Measurements from ENCODE around the gene IFNAR1. TPM values are rescaled to one million over a fixed set of nuclear protein-coding genes. Genes with fewer than 3 reads are reported as not detected.

The IFNAR1 gene
- total and polyA plus RNA-seq, 2 donors (not counting 3 experiments of a cell fraction or from before 2014, with no cell fraction given) = 16.2 to 47.8 TPM

DNA sequence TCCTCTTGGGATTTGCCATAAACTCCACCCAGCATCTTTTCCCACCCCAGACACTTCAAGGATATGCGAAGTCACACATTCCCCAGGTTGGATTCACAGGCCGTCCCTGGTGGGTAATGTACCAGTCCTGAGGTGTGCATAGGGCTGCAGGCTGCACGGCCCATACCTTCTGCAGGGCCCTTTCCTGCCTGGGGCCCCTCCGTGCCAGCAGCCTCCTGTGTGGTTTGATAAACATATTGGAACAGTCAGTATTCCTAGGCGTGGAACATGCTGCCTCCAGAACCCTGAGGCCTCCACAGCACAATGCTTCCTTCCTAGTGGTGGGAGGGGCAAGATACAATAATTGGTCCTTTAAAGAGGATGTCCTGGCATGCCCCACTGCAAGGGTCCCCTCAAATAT is 32.0 kb upstream of the IFNAR1 start:
- FAIRE-seq (no peak), DNase-seq (ENCODE audit: low read depth, low spot score) (no peak)
- Histone ChIP-seq H3K27me3 (ENCODE audit: control insufficient read depth in 2 of 2, insufficient read depth in 2 of 2, low read length in 2 of 2) (no peaks in the 10 kb centered on the region), H3K27ac (ENCODE audit: insufficient read depth, low read depth, low read length) (no peak overlapping the region), H3K4me3 (replicated peaks in 1 of 3; ENCODE audit: insufficient read depth in 1 of 3, low read depth in 1 of 3, low read length in 3 of 3) (no peak overlapping the region), H3K36me3 (ENCODE audit: control insufficient read depth in 2 of 2, extremely low read depth in 1 of 2, insufficient read depth in 2 of 2, low read length in 2 of 2) (peaks cover 0 to 5% of the 10 kb centered on the region in 2 experiments), H2AFZ (ENCODE audit: low read depth, low read length) (no peak overlapping the region), H3K9me3 (replicated peaks; ENCODE audit: control insufficient read depth, insufficient read depth, low read length) (no peaks in the 10 kb centered on the region), H4K20me1 (replicated peaks; ENCODE audit: control insufficient read depth, extremely low read depth, insufficient read depth, low read length) (no peaks in the 10 kb centered on the region), H3K9me1 (replicated peaks; ENCODE audit: control insufficient read depth, extremely low read depth, insufficient read depth, low read length) (no peaks in the 10 kb centered on the region), H3K4me1 (ENCODE audit: control insufficient read depth, extremely low read depth, insufficient read depth, low read length) (peaks cover 17% of the 10 kb centered on the region), H3K79me2 (ENCODE audit: control insufficient read depth, insufficient read depth, low read length) (no peaks in the 10 kb centered on the region), H3K9ac (replicated peaks; ENCODE audit: extremely low read depth, insufficient read depth, low read length) (no peak overlapping the region), H3K4me2 (ENCODE audit: insufficient read depth, low read length) (no peak overlapping the region)
- POLR2A ChIA-PET = no interaction called here
- TF ChIP-seq POLR2AphosphoS5 (IDR thresholded peaks at IDR 0.05; ENCODE audit: insufficient read depth, low read depth, low read length) = no peak
- TF ChIP-seq JUN (IDR thresholded peaks at IDR 0.05; ENCODE audit: borderline replicate concordance, insufficient read depth, insufficient read length, low read depth) = no peak
- TF ChIP-seq POLR2A (IDR thresholded peaks at IDR 0.05; ENCODE audit: low read depth, low read length) = no peak
- TF ChIP-seq, protein P1, sequence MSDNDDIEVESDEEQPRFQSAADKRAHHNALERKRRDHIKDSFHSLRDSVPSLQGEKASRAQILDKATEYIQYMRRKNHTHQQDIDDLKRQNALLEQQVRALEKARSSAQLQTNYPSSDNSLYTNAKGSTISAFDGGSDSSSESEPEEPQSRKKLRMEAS (IDR thresholded peaks at IDR 0.05; ENCODE audit: insufficient read depth, insufficient read length) = no peak
- TF ChIP-seq GATA2 (IDR thresholded peaks at IDR 0.05; ENCODE audit: insufficient read depth, insufficient read length, low read depth, low read length) = no peak
- TF ChIP-seq EZH2 (IDR thresholded peaks at IDR 0.05; ENCODE audit: borderline replicate concordance, low read depth, low read length, severe bottlenecking) = no peak
- TF ChIP-seq FOS (IDR thresholded peaks at IDR 0.05; ENCODE audit: borderline replicate concordance, insufficient read depth, low read length) = no peak
- CTCF ChIA-PET = no interaction called here
- BruUV-seq (replicated peaks) = no TSS peak
- intact Hi-C loops (cut with micrococcal nuclease) (no loop called here), dilution Hi-C loops (cut with MboI; ENCODE audit: extremely low pct_ligation_motif_present, low sequenced_read_pairs) (no loop called here)

DNA sequence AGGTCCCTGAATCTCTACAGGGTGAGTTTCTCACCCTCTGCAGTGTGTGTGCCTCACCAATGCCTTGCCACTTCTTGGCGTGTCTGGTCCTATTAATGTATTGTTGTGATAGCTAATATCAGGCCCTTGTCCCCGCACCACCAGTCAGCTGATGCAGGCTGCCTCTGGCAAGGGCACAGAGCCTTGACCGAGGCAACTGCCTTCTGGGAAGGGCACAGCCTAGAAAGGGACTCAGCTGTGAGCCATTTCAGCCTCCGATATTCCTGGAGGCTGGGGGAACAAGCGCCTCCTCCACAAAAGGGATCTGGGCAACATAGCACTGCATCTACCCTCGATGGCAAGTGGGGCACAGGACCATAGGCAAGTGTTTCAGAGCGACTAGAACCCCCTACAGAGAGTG is 31.6 kb upstream of the IFNAR1 start:
- Histone ChIP-seq H3K9me3 (replicated peaks; ENCODE audit: control insufficient read depth, insufficient read depth, low read length) (no peaks in the 10 kb centered on the region), H3K4me2 (ENCODE audit: insufficient read depth, low read length) (no peak overlapping the region), H3K9me1 (replicated peaks; ENCODE audit: control insufficient read depth, extremely low read depth, insufficient read depth, low read length) (no peaks in the 10 kb centered on the region), H3K27ac (ENCODE audit: insufficient read depth, low read depth, low read length) (no peak overlapping the region), H3K27me3 (ENCODE audit: control insufficient read depth in 2 of 2, insufficient read depth in 2 of 2, low read length in 2 of 2) (no peaks in the 10 kb centered on the region), H3K4me3 (replicated peaks in 1 of 3; ENCODE audit: insufficient read depth in 1 of 3, low read depth in 1 of 3, low read length in 3 of 3) (no peak overlapping the region), H3K9ac (replicated peaks; ENCODE audit: extremely low read depth, insufficient read depth, low read length) (no peak overlapping the region), H3K79me2 (ENCODE audit: control insufficient read depth, insufficient read depth, low read length) (no peaks in the 10 kb centered on the region), H4K20me1 (replicated peaks; ENCODE audit: control insufficient read depth, extremely low read depth, insufficient read depth, low read length) (no peaks in the 10 kb centered on the region), H3K36me3 (ENCODE audit: control insufficient read depth in 2 of 2, extremely low read depth in 1 of 2, insufficient read depth in 2 of 2, low read length in 2 of 2) (peaks cover 0 to 5% of the 10 kb centered on the region in 2 experiments), H2AFZ (ENCODE audit: low read depth, low read length) (no peak overlapping the region), H3K4me1 (ENCODE audit: control insufficient read depth, extremely low read depth, insufficient read depth, low read length) (peaks cover 13% of the 10 kb centered on the region)
- POLR2A ChIA-PET = no interaction called here
- FAIRE-seq (no peak), DNase-seq (ENCODE audit: low read depth, low spot score) (no peak)
- dilution Hi-C loops (cut with MboI; ENCODE audit: extremely low pct_ligation_motif_present, low sequenced_read_pairs) (no loop called here), intact Hi-C loops (cut with micrococcal nuclease) (no loop called here)
- BruUV-seq (replicated peaks) = no TSS peak
- CTCF ChIA-PET = no interaction called here
- no peak for TF ChIP-seq FOS (IDR thresholded peaks at IDR 0.05; ENCODE audit: borderline replicate concordance, insufficient read depth, low read length)
- TF ChIP-seq POLR2A (IDR thresholded peaks at IDR 0.05; ENCODE audit: low read depth, low read length) = no peak
- TF ChIP-seq JUN (IDR thresholded peaks at IDR 0.05; ENCODE audit: borderline replicate concordance, insufficient read depth, insufficient read length, low read depth) = no peak
- TF ChIP-seq, protein P1 (IDR thresholded peaks at IDR 0.05; ENCODE audit: insufficient read depth, insufficient read length) = no peak
- no peak for TF ChIP-seq GATA2 (IDR thresholded peaks at IDR 0.05; ENCODE audit: insufficient read depth, insufficient read length, low read depth, low read length)
- no peak for TF ChIP-seq EZH2 (IDR thresholded peaks at IDR 0.05; ENCODE audit: borderline replicate concordance, low read depth, low read length, severe bottlenecking)
- TF ChIP-seq, protein P2, sequence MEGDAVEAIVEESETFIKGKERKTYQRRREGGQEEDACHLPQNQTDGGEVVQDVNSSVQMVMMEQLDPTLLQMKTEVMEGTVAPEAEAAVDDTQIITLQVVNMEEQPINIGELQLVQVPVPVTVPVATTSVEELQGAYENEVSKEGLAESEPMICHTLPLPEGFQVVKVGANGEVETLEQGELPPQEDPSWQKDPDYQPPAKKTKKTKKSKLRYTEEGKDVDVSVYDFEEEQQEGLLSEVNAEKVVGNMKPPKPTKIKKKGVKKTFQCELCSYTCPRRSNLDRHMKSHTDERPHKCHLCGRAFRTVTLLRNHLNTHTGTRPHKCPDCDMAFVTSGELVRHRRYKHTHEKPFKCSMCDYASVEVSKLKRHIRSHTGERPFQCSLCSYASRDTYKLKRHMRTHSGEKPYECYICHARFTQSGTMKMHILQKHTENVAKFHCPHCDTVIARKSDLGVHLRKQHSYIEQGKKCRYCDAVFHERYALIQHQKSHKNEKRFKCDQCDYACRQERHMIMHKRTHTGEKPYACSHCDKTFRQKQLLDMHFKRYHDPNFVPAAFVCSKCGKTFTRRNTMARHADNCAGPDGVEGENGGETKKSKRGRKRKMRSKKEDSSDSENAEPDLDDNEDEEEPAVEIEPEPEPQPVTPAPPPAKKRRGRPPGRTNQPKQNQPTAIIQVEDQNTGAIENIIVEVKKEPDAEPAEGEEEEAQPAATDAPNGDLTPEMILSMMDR (IDR thresholded peaks at IDR 0.05; ENCODE audit: extremely low read depth in 1 of 2, insufficient read depth in 1 of 2, low read depth in 1 of 2, low read length in 2 of 2) = no peak
- no peak for TF ChIP-seq POLR2AphosphoS5 (IDR thresholded peaks at IDR 0.05; ENCODE audit: insufficient read depth, low read depth, low read length)
- no peak for TF ChIP-seq MYC (IDR thresholded peaks at IDR 0.05; ENCODE audit: low read depth, low read length)
